Urothelium cell line (cell line): Measurements from ENCODE around the gene ZNF106.

Experiments
- DNase-seq: peaks from one replicate; pipeline ENCODE4 v3.0.0; 2011; ENCODE audit warnings: low spot score, mixed read lengths
- FAIRE-seq: peaks from 2 replicates; lab custom pipeline; 2011; peaks lifted over from hg19 to GRCh38; lab: Jason Lieb, UNC

The ZNF106 gene

DNA sequence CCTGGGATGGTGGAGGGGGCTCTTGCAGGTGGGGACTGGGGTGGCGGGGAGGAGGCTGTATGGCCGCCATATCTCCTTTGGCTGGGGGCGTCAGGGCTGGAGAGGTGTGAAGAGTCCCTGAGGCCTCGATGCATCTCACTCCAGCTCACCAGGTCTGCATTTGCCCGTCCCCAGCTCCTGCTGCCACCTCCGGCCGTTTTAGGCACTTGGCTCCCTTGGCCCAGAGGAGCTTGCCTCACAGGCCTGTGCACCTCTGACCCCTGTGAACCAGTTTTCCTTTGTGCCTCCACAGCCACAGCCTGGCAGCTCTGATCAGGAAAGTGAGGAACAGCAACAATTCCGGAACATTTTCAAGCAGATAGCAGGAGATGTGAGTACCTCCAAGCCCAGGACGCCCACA is 81.9 kb downstream of the ZNF106 start:
- DNase-seq (no peak), FAIRE-seq (no peak)

DNA sequence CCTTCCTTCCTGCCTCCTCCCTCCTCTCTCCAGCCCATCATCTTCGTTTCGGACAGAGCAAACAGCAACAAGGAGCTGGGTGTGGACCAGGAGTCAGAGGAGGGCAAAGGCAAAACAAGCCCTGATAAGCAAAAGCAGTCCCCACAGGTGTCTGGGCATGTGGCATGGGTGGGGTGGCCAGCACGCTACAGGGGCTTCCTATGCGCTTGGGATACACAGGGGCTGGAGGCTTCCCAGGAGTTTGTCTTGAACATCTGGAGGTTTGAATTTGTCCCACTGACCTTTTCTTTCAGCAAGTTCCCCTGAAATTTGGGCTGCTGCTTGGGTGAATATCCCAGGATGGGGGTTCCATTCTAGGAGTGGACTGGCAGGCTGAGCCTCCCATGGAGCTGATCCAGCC is 82.8 kb downstream of the ZNF106 start:
- DNase-seq: no peak
- FAIRE-seq: no peak

DNA sequence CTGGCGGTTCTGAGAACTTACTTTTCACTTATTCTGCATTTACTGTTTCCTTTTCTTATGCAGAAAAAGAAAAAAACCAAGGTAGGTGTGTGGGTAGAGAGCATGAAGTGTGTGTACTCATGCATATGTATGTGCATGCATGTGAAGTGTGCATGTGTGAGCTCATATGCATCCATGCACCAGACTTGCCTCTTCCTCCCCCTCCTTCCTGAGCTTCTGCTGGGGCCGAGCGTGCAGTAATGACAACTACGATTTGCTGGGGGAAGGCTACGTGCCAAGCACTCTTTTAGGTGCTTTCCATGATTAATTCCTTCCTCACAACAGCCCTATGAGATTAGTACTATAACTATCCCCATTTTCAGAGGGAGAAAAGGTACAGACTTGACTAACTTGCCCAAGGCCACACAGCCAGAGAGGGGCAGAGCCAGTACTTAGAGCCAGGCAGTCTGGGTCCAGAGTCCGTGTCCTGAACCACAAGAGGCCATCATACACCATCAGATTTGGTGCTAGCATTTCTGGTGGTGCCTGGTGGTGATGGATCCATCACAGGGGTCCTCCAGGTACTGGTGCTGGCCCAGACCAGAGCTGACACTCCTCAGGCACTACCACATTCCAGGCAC is 85.0 kb downstream of the ZNF106 start:
- FAIRE-seq: no peak

DNA sequence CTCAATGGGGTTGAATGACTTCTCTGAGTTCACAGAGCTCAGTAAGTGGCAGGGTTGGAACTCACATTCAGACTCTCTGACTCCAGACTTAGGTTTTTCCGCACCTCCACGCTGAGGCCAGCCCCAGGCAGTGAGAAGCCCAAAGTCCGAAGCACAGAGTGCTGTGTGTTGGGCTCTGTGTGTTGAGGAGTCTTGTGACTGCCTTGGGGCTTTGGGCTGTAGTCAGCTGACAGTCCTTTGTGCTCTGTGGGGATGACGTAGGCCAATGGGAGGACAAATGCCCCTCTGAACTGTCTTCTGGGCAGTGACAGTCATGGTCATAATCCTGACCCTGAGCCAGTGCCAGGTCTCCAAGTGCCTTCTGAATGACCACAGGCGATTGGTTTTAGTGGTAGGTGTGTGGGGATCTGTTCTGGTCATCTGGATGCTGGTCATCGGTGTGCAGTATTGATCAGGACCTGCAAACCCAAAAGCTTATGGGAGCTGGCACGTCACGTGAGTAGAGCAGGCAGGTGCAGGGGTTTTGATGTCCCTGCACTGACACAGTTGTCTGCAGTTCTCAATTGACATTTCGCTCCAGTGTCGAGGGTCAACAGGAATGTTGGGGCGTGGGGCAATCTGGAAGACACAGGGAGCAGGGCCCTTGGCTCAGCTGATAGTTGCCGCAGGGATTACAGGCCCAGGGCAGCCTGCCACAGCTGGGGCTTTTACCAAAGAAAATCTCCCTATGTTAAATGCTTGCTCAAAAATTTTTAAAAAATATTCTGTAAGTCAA is 86.3 kb downstream of the ZNF106 start:
- FAIRE-seq: no peak

More for the DNA sequence above, 85.0 kb downstream of the ZNF106 start:
- no peak for DNase-seq

DNA sequence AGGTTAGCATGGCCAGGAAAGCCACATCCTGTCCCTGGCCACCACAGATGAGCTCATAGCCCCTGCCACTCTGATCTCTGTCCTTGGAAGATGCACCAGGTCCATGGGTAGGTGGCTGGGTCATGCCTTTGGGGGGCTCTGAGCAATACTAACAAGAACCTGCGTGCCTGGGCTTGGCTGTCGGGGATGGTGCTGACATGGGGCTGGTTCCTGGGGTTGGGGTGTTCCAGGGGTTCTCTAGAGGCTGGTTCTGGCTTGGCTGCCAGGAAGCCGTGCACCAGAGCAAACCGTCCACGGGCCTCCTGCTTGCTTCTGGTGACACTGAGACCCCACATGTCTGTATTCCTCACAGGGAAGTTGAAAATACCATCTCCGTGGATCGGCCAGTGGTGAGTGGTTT is 87.6 kb downstream of the ZNF106 start:
- DNase-seq (no peak), FAIRE-seq (no peak)

More for the DNA sequence above, 86.3 kb downstream of the ZNF106 start:
- DNase-seq: no peak

DNA sequence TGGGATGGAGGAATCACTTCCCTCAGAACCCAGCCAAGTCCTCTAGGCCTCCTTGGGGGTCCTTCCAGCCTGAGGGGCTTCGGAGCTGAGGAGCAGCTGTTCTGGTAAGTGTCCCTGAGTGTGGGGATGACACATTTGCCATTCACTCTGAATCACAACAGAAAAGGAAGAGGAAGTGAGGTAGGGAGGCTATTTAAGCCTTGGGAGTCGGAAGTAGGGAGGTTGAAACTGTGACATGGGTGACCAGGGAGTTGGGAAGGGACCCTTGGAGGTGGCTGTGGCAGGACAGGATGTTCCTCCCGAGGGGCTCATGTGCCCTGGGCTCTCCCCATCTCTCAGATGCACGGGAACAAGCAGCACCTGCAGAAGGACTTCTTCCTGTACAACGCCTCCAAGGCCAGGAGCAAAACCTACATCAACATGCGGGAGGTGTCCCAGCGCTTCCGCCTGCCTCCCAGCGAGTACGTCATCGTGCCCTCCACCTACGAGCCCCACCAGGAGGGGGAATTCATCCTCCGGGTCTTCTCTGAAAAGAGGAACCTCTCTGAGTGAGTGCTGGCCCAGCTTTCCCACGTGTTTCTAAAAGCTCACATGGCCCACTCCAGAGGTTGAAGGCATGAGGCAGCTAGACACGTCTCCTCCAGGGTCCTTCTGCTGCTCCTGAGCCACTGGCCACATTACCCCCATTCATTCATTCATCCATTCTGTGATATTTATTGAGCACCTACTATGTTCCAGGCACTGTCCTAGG is 88.3 kb downstream of the ZNF106 start:
- DNase-seq (no peak), FAIRE-seq (no peak)

DNA sequence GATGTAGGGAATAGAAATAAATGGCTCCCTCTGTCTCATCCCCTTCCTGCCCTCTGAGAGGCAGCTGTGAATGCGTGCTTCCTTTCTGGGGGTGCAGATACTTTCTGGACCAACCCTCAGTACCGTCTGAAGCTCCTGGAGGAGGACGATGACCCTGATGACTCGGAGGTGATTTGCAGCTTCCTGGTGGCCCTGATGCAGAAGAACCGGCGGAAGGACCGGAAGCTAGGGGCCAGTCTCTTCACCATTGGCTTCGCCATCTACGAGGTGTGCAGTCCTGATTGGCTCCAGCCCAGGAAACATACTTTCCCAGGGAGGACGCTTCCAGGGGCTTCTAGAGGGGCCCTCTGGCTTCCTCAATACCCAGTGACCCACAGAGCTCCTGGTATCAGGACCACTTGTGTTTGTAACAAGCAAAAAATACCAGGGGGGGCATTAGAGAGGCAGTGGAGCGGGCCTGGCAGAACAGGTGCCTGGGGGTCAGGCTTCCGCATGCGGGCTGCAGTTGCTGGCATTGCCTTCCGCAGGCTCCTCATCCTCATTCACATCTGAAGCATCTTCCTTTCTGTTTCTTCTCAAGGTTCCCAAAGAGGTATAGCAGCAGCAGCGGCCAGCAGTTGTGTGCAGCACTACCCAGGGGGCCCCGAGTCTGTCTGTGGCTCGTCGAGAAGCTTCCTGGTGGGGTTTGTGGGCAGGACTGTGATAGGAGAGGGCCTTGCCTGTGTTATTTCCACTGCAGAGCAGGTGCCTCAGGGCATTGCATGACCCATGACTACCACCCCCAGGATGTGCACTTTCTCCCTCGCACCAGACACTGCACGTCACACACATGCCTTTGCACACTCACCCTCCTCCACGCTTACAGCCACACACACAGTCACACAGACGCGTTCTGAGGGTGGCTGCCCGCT is 89.1 kb downstream of the ZNF106 start:
- peak; percentile 83 for FAIRE-seq

DNA sequence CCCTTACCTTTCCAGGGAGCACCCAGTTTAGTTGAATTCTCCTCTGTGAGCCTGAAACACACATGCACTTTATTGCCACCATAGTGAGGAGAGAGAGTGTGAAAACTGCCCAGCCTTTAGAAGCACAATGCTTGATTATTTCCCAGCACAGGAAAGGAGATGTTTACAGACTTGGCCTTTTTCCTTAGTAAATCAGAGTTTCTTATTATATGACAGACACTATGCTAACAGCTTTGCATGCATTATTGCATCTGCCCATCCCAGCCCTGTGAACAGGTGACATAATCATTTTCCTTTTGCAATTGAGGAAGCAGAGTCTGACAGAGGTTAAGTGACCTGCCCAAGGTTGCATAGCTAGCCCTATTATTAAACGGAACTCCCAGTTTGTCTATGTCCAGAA is 95.1 kb downstream of the ZNF106 start:
- no peak for FAIRE-seq
- no peak for DNase-seq

More for the DNA sequence above, 89.1 kb downstream of the ZNF106 start:
- no peak for DNase-seq

DNA sequence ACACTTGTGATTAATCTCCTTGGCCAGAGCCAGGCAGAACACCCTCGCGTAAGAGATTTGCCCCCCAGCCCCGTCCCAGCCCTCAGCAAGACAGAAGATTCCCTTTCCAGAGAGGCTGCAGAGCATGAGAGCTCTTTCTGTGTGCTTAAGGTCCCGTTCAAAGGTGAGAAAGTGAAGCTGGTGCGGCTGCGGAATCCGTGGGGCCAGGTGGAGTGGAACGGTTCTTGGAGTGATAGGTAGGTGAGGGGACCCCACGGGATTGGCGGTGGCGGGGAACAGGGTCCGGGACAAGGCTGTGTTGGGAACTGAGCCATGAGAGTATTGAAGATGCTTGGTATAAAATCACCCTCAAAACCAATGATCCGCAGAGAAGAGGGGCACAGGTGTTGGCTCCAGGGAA is 96.8 kb downstream of the ZNF106 start:
- DNase-seq: no peak
- FAIRE-seq: no peak

DNA sequence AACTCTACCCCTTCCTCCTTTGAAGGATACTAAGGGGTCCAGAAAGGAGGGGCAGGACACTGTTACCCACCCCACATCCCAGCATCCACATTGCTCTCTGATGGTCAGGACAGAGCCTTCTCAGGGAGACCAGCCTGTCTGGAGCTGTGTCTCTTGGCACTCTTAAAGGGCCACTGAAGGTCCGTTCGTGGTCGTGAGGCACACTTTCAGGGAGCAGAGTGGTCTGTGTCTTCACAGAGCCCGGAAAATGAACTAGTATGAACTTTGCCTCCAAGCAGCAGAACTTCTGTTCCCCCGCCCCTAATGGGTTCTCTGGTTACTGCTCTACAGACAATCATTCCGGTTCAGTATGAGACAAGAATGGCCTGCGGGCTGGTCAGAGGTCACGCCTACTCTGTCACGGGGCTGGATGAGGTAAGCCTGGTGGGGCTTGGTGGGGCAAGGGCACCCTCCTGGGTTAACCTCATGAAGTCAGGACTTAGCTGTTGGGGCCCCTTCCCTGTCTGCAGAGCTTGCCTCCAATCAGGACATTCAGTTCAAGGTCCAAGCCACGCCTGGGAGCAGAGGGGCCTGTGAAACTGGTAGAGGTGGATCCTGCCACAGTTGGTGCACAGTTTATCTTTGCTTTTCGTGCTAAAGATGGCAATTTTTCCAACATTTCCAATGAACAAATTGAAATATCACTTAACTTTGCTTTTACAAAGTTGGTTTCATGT is 98.5 kb downstream of the ZNF106 start:
- no peak for FAIRE-seq
- DNase-seq: no peak

DNA sequence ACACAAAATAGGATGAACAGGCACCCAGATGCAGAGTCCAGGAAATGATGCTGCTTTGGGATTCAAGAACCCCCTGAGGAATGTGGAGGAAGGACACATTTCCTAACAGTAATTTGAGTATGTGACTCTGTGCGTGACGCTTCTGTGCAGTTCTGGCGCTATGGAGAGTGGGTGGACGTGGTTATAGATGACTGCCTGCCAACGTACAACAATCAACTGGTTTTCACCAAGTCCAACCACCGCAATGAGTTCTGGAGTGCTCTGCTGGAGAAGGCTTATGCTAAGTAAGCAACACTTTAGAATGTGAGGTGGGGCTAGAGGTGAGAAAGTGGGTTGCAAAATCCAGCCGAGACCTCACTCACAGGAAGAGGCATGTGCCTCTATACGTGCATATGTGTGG is 103.3 kb downstream of the ZNF106 start:
- FAIRE-seq (no peak), DNase-seq (no peak)

DNA sequence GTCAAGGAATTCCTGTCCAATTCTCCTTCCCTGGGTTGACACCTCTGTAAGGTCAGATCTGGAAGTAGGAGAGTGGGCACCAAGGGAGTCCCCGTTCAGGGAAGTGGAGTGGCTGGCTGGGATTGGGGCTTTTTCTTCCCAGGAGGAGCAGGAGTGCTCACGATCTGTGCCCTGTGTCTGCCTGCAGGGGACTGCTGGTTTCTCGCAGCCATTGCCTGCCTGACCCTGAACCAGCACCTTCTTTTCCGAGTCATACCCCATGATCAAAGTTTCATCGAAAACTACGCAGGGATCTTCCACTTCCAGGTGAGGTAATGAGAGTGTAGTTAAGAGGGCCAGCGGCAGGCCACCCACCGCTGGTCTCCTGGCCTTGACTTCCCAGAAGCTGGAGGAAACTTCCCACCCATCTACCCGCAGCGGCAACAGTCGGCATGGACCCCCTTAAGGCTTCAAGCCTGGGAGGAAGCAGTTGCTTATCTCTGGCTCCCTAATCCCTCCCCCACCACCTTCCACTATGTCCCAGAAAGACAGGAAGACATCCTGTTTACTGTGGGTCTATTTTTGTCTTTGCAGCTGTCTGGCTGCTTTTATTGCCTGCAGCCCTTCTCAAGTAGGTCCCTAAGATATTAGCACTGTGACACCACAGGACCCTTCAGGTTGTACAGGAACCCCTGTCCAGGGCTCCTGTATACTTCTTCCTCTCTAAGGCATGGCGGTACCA is 104.8 kb downstream of the ZNF106 start:
- DNase-seq (no peak), FAIRE-seq (no peak)

DNA sequence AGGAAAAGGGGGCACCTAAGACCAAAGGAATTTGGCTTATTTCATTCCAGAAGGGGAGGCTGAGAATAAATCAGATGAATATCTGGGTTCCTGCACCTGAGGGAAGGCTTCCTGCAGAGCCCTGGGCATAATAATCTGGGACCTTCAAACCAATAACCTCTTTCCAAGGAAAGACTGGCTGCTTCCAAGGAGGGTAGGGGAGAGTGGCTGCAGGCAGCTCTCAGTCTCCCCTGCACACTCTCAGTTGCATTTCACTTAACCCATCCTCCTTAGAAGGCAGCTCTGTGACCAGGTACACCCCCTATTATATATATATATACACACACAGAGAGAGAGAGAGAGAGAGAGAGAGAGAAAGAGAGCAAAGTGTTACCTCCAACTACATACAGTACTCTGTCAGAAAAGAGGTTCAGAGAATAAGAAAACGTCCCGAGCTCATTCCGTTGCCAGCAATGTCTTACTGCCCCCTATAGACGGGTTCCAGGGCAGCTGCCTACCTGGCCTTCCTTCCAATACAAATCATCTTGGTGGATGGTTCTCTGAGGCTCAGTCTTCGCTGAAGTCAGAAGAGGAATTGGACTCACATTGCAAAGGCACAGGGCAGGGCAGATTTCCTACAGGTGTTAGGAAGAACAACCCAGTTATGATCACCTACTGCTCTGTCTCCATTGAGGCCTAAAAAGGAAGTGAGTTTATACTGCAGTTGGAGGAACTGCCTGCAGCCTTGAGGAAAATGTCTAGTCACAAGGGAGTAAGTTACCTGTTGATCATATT is 105.5 kb downstream of the ZNF106 start:
- DNase-seq (peak; percentile 42), FAIRE-seq (no peak)

DNA sequence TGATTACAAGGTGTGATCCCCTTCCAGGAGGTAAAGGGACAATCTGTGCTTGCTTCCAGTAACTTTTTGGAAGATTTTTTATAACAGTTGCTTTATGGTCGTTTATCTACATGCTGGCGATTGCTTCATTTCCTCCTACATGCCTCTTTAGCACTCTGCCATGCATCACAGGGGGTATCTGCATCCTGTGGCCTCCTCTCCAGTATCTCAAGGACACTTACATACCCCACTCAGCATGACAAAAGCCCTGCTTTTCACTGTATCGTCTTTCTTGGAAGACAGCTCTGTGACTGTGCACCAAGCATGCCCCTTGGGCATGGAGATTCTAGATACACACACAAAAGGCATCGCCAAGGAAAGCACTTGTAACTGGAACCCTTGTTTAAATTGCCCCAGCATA is 106.3 kb downstream of the ZNF106 start:
- FAIRE-seq (no peak), DNase-seq (no peak)

DNA sequence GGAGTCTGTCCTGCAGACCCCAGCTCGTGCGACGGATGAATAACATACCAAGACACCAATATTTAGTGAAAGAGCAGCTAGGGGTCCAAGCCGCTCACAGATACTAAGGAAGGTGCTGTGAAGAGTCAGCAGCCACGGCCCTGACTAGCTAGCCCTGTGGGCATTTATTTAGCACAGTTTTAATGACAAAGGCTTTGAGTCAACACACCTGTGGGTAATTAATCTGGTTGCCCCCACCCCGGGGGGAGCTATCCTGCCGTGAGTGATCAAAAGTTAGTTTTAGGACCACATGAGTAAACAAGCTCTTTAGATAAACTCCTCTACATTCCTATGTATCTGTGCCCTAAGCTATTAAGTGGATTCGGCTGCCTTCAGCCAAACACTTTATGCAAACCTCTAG is 112.9 kb downstream of the ZNF106 start:
- DNase-seq (no peak), FAIRE-seq (no peak)

DNA sequence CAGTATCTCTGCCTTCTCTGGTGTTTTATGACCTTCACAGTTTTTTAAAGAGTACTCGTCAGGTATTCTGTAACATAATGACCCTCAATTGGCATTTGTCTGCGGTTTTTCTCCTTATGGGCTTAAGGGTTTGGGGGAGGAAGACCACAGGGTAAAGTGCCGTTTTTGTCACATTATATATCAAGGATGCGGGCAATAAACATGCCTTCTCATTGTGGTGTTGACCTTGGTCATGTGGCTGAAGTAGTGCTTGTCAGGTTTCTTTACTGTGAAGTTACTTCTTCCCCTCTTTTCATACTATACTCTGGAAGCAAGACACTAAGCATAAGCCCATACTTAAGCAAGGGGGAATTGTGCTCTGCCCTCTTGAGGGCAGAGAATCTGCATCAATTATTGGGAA is 115.0 kb downstream of the ZNF106 start:
- FAIRE-seq (no peak), DNase-seq (no peak)

DNA sequence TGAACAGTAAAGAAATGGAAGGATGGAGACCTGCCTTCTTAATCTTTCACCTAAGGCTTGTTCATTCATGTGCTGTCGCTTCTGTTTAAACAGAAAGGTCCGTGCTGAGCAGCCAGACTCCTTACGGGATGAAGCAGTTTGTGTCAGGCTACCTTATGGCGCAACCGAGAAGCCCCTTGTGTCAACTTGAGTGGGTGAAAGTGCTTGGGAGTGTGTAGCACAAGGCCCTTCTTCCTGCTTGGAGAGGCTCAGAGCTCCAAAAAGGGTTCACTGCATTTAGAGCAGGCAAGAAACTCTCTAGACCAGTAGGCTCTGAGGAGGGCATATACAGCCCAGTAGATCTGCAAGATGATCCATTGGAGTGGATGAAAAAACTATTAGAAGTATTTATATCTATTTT is 115.7 kb downstream of the ZNF106 start:
- FAIRE-seq (no peak), DNase-seq (no peak)

DNA sequence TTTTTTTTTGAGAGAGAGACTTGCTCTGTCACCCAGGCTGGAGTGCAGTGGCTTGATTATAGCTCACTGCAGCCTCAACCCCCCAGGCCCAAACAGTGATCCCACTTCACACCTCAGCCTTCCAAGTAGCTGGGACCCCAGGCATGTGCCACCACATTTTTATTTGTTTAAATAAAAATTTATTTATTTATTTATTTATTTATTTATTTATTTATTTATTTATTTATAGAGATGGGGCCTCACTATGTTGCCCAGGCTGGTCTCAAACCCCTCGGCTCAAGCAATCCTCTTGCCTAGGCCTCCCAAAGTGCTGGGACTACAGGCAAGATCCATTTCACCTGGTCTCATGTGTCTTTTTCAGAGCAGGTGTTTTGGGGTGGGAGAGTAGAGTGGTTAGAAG is 116.1 kb downstream of the ZNF106 start:
- DNase-seq (no peak), FAIRE-seq (no peak)

DNA sequence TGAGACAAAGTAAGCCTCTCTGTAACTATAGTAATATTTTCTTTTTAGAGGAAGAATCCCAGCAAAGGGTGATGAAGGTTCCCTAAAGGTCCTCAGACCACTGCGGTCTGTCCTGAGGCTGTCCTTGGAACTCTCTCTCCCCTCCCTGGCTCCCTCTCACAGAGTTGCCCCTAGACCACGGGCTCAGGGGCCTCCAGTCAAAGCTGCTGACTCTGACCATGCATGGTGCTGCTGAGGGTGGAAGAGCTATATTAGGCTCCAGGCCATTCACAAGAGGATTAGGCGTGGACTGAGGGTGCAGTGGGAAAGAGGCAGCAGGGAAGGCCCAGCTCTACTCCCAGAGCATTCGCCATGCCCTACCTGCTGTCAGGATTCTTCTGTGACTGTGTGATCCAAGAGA is 117.0 kb downstream of the ZNF106 start:
- no peak for FAIRE-seq
- DNase-seq: no peak
